Keratinocyte (primary cell): ENCODE results near the gene SUSD4. TPM values are rescaled to one million over a fixed set of nuclear protein-coding genes. Genes with fewer than 3 reads are reported as not detected.

ENCODE experiments used
- DNase-seq: peaks from one replicate; pipeline ENCODE4 v3.0.0-alpha.2; 2011; ENCODE audit warnings: low read depth, missing footprints, low spot score
- FAIRE-seq: peaks from 2 replicates; lab custom pipeline; 2011; peaks lifted over from hg19 to GRCh38; lab: Jason Lieb, UNC
- H2AFZ ChIP-seq: 2 replicates; pipeline ENCODE4 v1.6.0; 2012; ENCODE audit warnings: low read length, control low read depth, inconsistent platforms; ENCODE audit not compliant: control insufficient read depth
- H3K27ac ChIP-seq: 2 replicates; pipeline ENCODE4 v1.5.1; 2011; ENCODE audit warnings: low read length; ENCODE audit not compliant: control insufficient read depth, insufficient read depth
- H3K27me3 ChIP-seq: 3 replicates; pipeline ENCODE4 v1.6.0; 2011; ENCODE audit warnings: low read length; ENCODE audit not compliant: control insufficient read depth, insufficient read depth; ENCODE audit errors: extremely low read depth
- H3K36me3 ChIP-seq, 2 experiments: 2 replicates in 1 of 2; 3 replicates in 1 of 2; pipeline ENCODE4 v1.5.1; 2011; ENCODE audit warnings: low read length in 2 of 2, mild to moderate bottlenecking in 1 of 2; ENCODE audit not compliant: control insufficient read depth in 2 of 2, insufficient read depth in 2 of 2; ENCODE audit errors: extremely low read depth in 1 of 2
- H3K4me1 ChIP-seq: 3 replicates; pipeline ENCODE4 v1.5.1; 2011; ENCODE audit warnings: low read length; ENCODE audit not compliant: control insufficient read depth, insufficient read depth; ENCODE audit errors: extremely low read depth
- H3K4me2 ChIP-seq: 3 replicates; pipeline ENCODE4 v1.6.0; 2011; ENCODE audit warnings: low read depth, low read length; ENCODE audit not compliant: control insufficient read depth, insufficient read depth; ENCODE audit errors: extremely low read depth
- H3K4me3 ChIP-seq, 3 experiments: fragments of 200-600 bp in 1 of 3; sonication (generic) in 1 of 3; 2 replicates in 2 of 3; 3 replicates in 1 of 3; pipeline ENCODE4 v1.5.1; 2011 to 2016; ENCODE audit warnings: low read length in 3 of 3, mild to moderate bottlenecking in 3 of 3, control low read depth in 2 of 3, inconsistent platforms in 1 of 3, low read depth in 1 of 3, mixed read lengths in 1 of 3, mixed run types in 1 of 3, moderate library complexity in 1 of 3; ENCODE audit not compliant: control insufficient read depth in 2 of 3, insufficient read depth in 2 of 3; ENCODE audit errors: extremely low read depth in 1 of 3
- H3K79me2 ChIP-seq: 2 replicates; pipeline ENCODE4 v1.6.0; 2012; ENCODE audit warnings: low read length; ENCODE audit not compliant: control insufficient read depth, insufficient read depth
- H3K9ac ChIP-seq: 3 replicates; pipeline ENCODE4 v1.6.0; 2011; ENCODE audit warnings: low read length; ENCODE audit not compliant: control insufficient read depth, insufficient read depth; ENCODE audit errors: extremely low read depth
- H3K9me1 ChIP-seq: 3 replicates; pipeline ENCODE4 v1.6.0; 2011; ENCODE audit warnings: low read length; ENCODE audit not compliant: control insufficient read depth, insufficient read depth; ENCODE audit errors: extremely low read depth
- H3K9me3 ChIP-seq: 2 replicates; pipeline ENCODE4 v1.5.1; 2012; ENCODE audit warnings: low read depth, low read length; ENCODE audit not compliant: control insufficient read depth
- H4K20me1 ChIP-seq: 3 replicates; pipeline ENCODE4 v1.6.0; 2011; ENCODE audit warnings: low read length; ENCODE audit not compliant: control insufficient read depth, insufficient read depth; ENCODE audit errors: extremely low read depth
- CTCF ChIP-seq, 3 experiments: IDR thresholded peaks in 1 of 3; conservative IDR thresholded peaks in 1 of 3; optimal IDR thresholded peaks in 1 of 3; 2 replicates in 2 of 3; 3 replicates in 1 of 3; pipeline versions ENCODE3 to v1.5.1; 2011; ENCODE audit warnings: low read length in 3 of 3, mild to moderate bottlenecking in 3 of 3, moderate library complexity in 2 of 3, control low read depth in 1 of 3, inconsistent platforms in 1 of 3; ENCODE audit not compliant: insufficient read depth in 2 of 3; ENCODE audit errors: extremely low read depth in 1 of 3
- EZH2 ChIP-seq: IDR thresholded peaks from one replicate; pipeline ENCODE4 v1.6.1; 2012; ENCODE audit warnings: inconsistent platforms, mild to moderate bottlenecking, low read length, moderate library complexity
- dilution Hi-C: fragments of 300-500 bp; cut with MboI; formaldehyde crosslinking; loops from one replicate; pipeline ENCODE4 v1.7.0; 2020; ENCODE audit warnings: low sequenced_read_pairs; ENCODE audit not compliant: extremely low pct_ligation_motif_present
- polyA plus RNA-seq, 5 experiments: library from polyadenylated mRNA; depleted of rRNA in 3 of 5; stranded (reverse) in 3 of 5; stranded (forward) in 1 of 5; unstranded in 1 of 5; fragments of >200 nt; gene quantifications; 1 replicate in 1 of 5; 2 replicates in 3 of 5; 3 replicates in 1 of 5; pipeline versions ENCODE4 v1.2.1 to v1.2.3, GENCODE V29; 2011 to 2012; ENCODE audit warnings: missing spikeins in 2 of 5, low read depth in 1 of 5, low replicate concordance in 1 of 5

Gene SUSD4
- polyA plus RNA-seq, 1 donor (not counting 4 experiments of a cell fraction or from before 2014, with no cell fraction given) = 1.6 TPM

GRCh38 chr1:223212441-223212840 lies 151.5 kb downstream of the SUSD4 start:
- Histone ChIP-seq H3K79me2 (no peaks in the 10 kb centered on the region), H3K4me2 (no peak overlapping the region), H3K4me1 (no peaks in the 10 kb centered on the region), H3K9me3 (no peaks in the 10 kb centered on the region), H3K4me3 (no peak overlapping the region), H3K9ac (no peak overlapping the region), H3K9me1 (no peaks in the 10 kb centered on the region), H2AFZ (no peak overlapping the region), H3K36me3 (no peaks in the 10 kb centered on the region), H3K27ac (no peak overlapping the region), H4K20me1 (no peaks in the 10 kb centered on the region), H3K27me3 (no peaks in the 10 kb centered on the region)
- FAIRE-seq = no peak
- dilution Hi-C loops = no loop called here
- DNase-seq = no peak
- TF ChIP-seq EZH2 (no peak), CTCF (optimal IDR thresholded peaks at IDR 0.05 in 1 of 3, IDR thresholded peaks at IDR 0.05 in 1 of 3, conservative IDR thresholded peaks at IDR 0.05 in 1 of 3; ENCODE audit: extremely low read depth in 1 of 3, insufficient read depth in 2 of 3, low read length in 3 of 3) (no peak)

DNA sequence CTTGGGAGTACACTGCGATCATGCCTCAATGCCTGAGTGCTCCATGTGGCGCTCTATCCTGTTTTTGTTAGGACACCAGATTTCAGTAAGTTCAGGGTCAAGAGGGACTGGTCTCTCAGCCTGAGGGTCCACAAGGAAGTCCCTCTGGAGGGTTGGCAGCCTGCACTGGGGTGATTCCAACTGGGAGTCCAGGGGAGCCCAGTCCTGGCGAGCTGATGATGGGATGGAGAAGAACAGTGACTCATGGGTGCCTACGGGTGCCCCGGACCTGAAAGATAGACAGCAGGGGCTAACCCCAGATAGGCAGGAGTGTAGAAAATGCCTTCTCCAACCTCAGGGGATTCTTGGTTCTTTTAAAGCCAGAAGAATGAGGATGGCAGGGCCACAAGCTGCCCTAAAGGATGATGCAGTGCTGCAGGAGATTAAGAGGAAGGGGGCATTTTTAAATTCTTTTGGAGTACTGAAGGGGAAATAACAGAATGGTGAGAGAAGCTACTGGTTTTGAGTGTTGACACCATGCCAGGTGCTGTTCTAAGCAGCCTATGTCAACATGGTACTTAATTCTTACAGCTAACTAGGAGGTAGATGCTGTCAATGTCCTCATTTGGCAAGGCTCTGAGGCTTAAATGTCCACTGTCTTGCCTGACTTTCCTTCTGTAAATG lies 152.5 kb downstream of the SUSD4 start:
- H3K79me2 ChIP-seq = no peaks in the 10 kb centered on the region
- H3K4me2 ChIP-seq = no peak overlapping the region
- H3K9ac ChIP-seq = no peak overlapping the region
- no peaks in the 10 kb centered on the region for H3K9me3 ChIP-seq
- H3K36me3 ChIP-seq = no peaks in the 10 kb centered on the region
- no peak for DNase-seq
- no peak overlapping the region for H3K4me3 ChIP-seq
- H3K9me1 ChIP-seq = no peaks in the 10 kb centered on the region
- no peak overlapping the region for H3K27ac ChIP-seq
- dilution Hi-C loops = no loop called here
- H2AFZ ChIP-seq = no peak overlapping the region
- no peak for TF ChIP-seq EZH2
- TF ChIP-seq CTCF (optimal IDR thresholded peaks at IDR 0.05 in 1 of 3, IDR thresholded peaks at IDR 0.05 in 1 of 3, conservative IDR thresholded peaks at IDR 0.05 in 1 of 3; ENCODE audit: extremely low read depth in 1 of 3, insufficient read depth in 2 of 3, low read length in 3 of 3) = no peak
- no peaks in the 10 kb centered on the region for H3K4me1 ChIP-seq
- no peak for FAIRE-seq
- H4K20me1 ChIP-seq = no peaks in the 10 kb centered on the region
- H3K27me3 ChIP-seq = no peaks in the 10 kb centered on the region
